LNCaP clone FGC (cell line): Measurements from ENCODE around the gene CEACAM1.
"Not testable (repeated sequence)": the region's sequence is repeated elsewhere in the genome, so short reads cannot be mapped to it uniquely, and the experiment has no call there.

Experiments used
- DNase-seq: peaks from one replicate; pipeline ENCODE4 v3.0.0-alpha.2; 2011; ENCODE audit warnings: low read depth
- H3K4me3 ChIP-seq: 2 replicates; pipeline ENCODE4 v1.5.1; 2011; ENCODE audit warnings: mild to moderate bottlenecking, low read depth, low read length, control low read depth
- CTCF ChIP-seq: IDR thresholded peaks from 2 replicates; pipeline ENCODE4 v1.5.1; 2012; ENCODE audit warnings: mild to moderate bottlenecking; ENCODE audit not compliant: control insufficient read depth, insufficient read depth; ENCODE audit errors: extremely low read depth

The CEACAM1 gene

GRCh38 chr19:42547929-42548328, 19.6 kb upstream of the CEACAM1 start:
- TF ChIP-seq CTCF = no peak

GRCh38 chr19:42546831-42547500, 18.7 kb upstream of the CEACAM1 start:
- TF ChIP-seq CTCF = no peak
- no peak overlapping the region for H3K4me3 ChIP-seq
- no peak for DNase-seq

More at GRCh38 chr19:42547929-42548328, 19.6 kb upstream of the CEACAM1 start:
- H3K4me3 ChIP-seq = no peak overlapping the region
- DNase-seq = no peak

- no peak for DNase-seq
- H3K4me3 ChIP-seq = no peak overlapping the region
- no peak for TF ChIP-seq CTCF
Measured at GRCh38 chr19:42544146-42544545, 15.9 kb upstream of the CEACAM1 start.

GRCh38 chr19:42542791-42543190, 14.5 kb upstream of the CEACAM1 start:
- no peak for DNase-seq
- H3K4me3 ChIP-seq = no peak overlapping the region
- no peak for TF ChIP-seq CTCF

GRCh38 chr19:42540071-42540553, 11.8 kb upstream of the CEACAM1 start:
- no peak overlapping the region for H3K4me3 ChIP-seq
- DNase-seq = no peak
- no peak for TF ChIP-seq CTCF

GRCh38 chr19:42538841-42539709, 10.8 kb upstream of the CEACAM1 start:
- H3K4me3 ChIP-seq = no peak overlapping the region
- no peak for TF ChIP-seq CTCF
- no peak for DNase-seq

GRCh38 chr19:42535276-42535675, 7.0 kb upstream of the CEACAM1 start:
- H3K4me3 ChIP-seq, DNase-seq: not testable (repeated sequence)
